CD4-positive, alpha-beta T cell treated with Interleukin-17A for 4 hours (primary cell): ENCODE measurements around the gene MOB2.

Experiments used
- DNase-seq: peaks from one replicate; pipeline ENCODE4 v3.0.0-alpha.2; 2020; ENCODE audit warnings: mixed read lengths

The MOB2 gene, protein sequence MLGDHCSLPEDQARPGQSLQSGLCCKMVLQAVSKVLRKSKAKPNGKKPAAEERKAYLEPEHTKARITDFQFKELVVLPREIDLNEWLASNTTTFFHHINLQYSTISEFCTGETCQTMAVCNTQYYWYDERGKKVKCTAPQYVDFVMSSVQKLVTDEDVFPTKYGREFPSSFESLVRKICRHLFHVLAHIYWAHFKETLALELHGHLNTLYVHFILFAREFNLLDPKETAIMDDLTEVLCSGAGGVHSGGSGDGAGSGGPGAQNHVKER

DNA sequence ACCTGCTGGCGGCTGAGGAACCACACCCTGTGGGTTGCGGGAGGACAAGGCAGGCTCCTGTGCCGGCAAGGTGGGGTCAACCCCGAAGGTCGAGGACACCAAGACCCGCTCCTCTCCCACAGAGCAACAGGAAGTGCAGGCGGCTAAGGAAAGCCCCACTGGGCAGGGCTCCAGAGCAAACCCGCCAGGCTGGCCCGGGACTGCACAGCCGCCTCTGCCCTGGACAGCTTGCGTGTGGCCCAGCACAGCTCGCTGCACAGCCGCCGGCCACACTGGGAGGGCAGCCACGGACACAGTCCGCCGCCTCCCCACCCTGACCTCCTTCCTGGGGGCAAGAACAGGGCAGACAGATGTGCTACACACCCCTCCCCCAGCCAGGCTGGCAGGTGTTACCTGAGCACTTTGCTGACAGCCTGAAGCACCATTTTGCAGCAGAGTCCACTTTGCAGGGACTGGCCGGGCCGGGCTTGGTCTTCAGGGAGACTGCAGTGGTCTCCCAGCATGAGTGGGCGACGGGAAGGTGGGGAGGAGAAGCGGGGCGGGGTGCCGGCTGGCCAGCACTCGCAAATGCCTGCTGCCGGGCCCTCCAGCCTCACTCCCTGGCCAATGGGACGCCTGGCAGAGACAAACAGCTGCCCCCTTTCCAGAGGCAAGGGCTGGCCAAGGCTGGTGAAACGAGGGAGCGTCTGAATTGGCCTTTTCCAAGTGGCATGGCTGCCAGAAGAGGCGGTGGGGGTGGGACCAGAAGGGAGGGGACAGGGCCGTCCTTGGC, at the start of gene MOB2:
Gene MOB2 (minus strand): TSS at position 726 of the 772 bp plus-strand sequence. CDS start 223 bp downstream, at position 503.
- peak; percentile 10 for DNase-seq

DNA sequence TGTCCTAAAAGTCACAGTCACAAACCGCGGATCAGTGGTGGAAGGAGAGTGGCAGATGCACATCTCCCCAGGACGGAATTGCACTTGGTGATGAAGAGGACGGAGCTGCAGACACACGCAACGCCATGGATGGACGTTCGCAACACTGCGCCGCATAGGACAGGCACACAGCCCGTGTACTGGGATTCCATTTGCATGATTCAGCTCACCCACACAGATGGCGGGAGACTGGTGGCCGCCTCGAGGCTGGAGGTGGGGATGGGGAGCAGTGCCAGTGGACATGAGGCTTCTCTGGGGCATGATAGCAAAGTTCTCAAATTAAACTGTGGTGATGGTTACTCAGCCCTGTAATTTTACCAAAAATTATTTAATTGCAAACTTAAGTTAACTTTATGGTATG, 48.1 kb upstream of the MOB2 start:
- no peak for DNase-seq

DNA sequence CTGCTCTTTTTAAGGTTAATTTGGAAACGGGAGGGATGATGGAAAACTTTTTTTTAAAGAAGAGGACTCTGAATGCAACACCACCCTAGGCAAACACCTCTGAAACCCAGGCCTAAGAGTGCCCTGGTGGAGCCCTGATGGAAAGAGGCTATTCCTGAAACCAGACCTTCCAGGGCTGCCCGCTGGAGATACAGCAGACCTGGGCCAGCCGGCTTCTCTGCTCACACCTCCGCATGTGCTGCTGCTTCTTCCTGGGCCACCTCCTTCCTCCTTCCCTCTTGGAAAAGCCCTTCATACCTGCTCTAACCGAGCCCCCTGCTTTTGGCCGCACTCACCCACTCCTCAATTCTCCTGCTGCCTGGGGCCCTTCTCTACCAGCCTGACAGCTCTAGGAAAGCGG, 47.6 kb upstream of the MOB2 start:
- DNase-seq = no peak

DNA sequence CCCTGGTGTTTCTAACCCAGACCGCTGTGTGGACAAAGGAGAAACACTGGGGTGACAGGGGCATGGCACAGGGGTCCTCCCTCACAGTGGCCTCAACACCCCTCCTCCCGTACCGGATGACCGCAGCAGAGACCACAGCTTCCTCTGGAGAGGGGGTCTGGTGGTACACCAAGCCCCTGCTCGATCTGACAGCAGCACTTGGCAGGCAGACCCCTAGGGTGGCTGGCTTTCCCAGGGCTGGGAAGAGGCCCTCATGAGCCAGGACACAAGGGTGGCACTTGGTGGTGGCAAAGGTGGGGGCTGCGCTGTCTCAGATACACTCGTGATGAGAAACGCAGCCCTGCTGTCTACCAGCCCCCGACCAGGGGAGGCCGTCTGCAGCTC, 46.8 kb upstream of the MOB2 start:
- no peak for DNase-seq

DNA sequence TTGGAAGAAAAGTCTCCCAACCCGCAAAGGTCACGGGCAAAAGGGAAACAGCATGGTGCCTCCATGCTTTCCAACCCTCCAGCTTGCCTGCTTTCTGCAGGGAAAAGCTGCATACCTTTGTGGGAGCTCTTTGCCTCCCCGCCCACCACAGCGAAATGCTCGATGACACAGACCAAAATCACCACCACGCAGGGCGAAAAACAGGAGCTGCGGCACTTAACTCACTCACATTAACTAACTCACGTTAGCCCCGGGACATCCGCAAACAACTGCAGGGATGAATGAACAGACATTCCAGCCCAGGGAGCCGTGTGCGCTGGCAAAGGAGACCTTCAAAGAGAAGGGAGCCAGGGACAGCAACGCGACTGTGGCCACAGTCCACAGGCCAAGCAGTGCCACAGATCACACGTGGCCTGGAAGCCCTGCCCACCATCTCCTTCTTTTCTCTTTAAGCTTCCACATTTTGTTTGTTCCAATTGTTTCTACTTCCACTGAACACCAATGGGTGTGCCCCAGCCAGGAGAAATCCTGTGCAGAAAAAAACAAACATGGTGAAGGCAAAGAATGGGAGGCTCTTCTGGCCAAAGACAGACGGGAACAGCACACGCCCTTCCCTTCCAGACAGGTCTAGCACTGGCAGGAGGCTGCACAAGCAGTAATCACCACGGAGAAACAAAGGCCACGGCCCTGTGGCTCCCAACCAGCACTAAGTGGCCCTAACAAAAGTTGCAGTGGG, 46.2 kb upstream of the MOB2 start:
- no peak for DNase-seq

DNA sequence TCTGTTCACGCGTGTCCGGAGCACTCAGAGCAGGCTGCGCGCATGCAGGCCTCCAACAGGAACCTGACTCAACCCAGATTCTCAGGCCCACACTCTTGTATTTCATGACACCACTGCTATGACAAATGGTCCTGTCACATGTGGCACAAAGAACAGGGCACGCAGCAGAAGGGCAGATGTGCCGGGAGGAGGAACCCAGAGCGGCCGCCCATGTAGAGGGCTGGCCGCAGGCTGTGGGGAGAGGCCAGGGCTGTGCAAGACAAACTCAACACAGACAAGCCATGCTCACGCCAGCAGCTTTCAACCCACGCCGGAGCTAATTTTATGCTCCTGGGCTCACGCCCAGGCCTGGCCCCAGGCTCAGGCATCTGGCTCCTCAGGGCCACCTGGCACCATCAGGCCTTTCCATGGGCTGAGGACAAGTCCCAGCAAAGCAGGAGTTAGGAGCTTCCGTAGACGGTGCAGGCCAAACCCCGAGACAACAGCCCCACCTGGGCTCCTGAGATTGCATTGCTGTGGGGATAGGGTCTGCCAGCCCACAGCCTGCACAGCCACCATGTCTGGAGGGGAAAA, 45.5 kb upstream of the MOB2 start:
- no peak for DNase-seq

DNA sequence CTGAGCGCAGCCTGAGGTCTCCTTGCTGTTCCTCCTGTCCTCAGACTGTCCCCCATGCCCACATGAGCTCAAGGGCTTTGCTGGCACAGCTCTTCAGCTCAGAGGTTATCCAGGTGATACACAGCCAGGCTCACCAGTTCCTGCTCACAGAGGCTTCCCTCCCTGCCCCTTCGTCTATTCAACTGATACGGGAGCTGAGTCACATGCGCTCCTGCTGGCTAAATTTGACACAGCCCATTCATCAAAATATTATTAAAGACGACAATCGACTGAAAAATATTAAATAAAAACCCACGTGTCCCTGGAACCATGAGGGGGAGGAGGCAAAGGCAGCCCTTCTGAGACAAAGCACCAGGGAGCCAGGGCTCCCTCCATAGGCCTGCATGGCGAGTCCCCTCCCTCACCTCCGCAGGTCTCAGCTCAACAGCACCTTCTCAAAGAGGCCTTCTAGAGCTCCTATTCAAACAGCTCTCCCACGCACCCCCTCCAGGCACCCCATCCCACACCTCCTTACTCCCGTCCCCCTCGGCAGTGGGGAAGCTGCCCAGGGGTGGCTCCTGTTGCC, 45.0 kb upstream of the MOB2 start:
- DNase-seq = no peak

DNA sequence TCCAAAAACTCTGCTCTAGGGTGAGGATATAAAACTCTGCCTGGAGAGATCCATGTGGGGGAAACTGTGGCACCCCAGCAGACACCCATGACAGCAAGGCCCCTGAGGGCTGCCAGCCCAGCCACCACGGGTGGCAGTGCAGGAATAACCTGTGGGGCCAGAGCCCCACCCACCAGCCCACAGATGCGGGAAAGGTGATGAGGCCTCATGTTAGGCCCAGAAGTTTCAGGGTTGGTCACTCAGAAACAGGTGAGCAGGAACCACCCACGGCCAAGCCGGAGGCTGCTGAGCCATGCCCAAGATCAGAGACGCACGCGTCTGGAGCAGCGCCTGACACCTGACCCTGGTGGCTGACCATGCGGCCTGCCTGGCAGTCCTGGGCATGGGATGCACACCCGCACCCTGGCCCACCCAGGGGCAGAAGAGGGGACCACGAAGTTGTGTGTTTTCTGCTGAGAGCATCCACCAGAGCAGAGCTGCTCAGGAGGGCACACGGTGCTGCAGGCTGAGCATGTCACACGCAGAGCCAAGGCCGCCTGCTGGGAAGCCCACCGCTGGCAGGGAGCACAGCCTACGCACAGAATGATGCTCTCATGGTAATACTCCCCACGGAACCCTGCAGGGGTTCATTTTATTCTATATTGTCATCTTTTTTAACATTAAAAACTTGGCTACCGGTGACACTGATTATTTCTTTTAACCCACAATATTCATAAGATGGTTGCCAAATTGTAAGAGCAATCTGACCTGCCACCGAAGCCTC, 44.3 kb upstream of the MOB2 start:
- no peak for DNase-seq

DNA sequence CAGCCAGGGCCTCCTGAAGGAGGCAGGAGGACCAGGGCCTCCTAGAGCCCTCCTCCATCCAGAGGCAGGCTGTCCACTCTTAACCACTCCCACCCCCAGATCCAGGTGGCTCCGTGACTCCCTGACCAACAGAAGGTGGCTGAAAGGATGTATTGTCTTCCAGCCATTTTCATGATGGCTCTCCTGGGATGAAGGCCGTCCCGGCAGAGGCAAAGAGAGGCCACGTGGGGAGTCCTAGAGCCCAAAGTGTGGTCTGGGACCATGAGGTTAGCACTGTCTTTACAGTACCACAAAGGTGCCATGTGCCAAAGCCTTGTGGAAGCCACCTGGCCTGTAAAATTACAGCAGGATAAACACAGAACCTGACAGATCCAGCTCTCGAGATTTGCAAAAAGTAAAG, 43.2 kb upstream of the MOB2 start:
- no peak for DNase-seq

DNA sequence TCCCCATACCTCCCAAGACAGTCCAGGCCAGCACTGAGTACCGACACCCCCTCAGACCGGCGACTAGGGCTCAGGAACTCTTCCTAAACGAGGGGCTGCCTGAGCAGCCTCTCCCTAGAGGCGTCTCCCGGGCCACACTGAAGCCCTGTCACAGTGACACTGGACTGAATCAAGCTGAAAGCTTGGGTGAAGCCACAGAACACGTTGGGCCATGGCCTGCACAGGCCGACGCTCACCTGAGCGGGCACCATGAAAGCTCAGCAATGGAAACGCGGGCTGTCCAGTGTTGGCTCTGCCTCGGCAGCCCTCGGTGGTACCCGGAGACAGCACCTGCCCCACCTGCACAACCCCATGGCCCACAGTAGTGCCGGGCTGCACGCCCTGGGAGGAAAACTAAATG, 42.7 kb upstream of the MOB2 start:
- no peak for DNase-seq

DNA sequence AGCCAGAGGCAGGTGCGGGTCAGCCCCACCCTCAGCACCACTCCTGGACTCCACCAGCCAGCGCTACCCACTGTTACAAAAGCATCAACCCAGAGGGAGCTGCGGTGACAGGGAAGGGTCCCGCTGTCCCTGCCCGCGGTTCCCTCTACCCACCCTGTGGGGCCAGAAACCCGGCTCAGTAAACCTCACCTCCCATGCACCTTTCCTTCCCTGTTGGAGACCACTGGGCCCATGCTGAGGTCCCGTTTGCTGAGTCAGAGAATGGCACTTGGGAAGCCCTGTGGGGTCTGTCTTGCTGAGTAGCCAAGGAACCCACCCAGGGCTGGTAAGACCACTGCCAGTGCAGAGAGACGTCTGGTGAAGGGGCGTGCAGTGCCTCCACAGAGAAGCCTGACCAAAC, 42.1 kb upstream of the MOB2 start:
- DNase-seq = no peak

DNA sequence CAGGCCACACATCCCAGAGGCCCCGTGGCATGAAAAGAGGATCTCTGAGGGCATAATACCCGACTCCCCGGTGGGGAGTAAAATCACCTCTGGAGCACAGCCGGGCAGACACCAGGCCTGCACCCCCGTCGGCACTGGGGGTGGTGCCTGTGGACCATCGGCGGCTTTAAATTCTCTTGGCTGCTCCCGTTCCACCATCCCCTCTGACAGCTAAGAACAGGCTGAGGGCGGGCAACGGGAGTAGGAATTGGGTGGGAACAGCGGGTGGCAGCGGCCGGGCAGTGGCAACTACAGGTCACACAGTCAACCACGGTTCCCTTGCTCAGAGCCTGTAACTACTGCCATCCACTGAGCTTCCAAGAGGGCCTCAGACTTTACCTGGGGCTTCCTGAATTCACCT, 40.2 kb upstream of the MOB2 start:
- no peak for DNase-seq

DNA sequence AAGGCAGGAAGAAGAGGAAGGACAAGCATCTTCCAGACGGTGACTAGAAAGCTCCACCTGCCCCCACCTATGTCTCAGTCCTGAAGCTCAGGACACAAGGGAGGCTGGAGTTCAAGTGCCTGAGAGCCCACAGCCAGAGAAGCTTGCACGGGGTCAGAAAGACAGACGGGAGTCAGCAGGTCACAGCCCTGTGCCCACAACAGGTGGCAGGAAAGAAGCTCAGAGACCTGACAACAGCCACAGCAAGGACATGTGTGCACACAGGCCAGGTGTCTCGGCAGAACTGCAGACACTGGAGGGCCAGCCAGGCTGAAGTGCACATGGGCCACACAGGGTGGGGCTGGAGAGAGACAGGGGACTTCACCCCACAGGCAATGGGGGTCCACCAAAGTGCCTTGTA, 37.2 kb upstream of the MOB2 start:
- DNase-seq = no peak

DNA sequence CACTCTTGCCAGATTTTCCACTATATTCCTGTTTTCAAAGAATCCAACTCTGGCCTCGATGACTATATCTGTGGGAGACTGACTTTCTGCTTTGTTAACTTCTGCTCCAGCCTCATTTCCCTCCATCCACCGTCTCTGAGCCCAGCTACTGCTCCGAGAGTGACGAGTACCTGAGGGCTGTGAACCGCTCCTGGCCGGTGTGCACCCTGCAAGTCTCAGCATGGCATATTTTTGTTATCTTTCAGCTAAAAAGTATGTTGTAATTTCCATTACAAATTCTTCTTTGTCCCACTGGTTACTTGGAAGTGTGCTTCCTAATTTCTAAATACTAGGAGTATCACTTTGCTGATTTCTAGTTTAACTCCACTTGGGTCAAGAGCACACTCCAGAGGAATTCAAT, 36.5 kb upstream of the MOB2 start:
- no peak for DNase-seq

DNA sequence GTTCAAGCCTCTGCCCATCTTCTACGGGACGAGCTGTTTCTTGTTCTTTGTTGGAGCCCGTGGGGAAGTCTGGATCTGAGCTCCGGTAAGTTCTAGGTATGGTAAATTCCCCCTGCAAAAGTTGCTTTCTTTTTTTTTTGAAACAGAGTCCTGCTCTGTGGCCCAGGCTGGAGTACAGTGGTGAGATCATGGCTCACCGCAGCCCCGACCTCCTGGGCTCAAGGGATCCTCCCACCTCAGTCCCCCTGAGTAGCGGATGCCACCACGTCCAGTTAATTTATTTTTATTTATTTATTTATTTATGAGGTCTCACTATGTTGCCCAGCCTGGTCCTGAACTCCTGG, 35.5 kb upstream of the MOB2 start:
- DNase-seq = no peak

DNA sequence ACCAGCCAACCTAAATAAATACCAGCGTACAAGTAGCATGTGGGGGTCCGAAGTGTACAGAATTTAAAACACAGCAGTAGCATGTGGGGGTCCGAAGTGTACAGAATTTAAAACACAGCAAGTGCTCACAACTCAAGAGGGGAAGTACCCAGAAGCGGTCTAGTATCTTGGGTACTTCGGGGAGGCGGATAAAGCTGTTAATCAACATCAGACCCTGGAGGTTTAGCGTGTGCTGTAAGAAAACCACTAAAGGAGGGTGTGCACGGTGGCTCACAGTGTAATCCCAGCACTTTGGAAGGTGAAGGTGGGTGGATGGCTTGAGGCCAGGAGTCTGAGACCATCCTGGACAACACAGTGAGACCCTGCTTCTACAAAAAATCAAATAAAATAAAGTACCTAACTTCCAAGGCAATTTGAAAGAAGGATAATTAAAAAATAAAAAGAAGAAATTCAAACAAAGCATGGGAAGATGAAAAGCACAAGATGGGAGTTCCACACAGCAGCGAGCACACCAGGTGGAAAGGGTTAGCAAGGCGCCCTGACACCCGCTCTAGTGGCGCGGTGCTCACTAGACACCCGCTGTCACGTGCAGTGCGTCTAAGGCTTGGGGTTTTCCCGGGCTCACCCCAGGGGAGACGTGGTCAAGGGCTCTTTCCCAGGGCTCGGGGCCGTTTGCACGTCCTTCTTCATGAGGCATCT, 35.0 kb upstream of the MOB2 start:
- DNase-seq = no peak

DNA sequence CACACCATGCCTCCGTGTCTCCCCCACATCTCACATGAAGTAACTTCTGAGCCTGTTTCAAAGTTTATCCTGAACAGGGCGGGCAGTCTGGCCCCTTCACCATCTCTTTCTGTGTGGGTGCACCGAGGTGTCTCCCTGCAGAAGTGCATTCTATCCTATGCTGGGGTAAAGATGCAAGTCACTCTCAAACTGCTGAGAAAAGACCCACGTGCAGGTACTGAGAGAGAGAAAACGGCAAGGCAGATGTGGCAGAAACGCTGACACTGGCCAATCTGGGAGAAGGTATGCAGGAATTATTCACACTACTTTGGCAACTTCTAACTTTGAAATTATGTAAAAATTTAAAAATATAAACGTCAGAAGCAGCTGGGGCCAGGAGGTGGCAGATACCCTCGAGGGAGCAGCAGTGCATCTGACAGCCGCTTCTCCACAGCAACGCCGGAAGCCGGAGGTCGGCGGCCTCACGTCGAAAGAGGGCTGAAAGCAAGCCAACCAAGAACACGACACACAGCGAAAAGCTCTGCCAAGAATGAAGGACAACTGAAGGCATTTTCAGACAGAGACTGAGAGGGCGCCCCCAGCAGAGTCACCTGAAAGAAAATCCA, 34.2 kb upstream of the MOB2 start:
- no peak for DNase-seq

DNA sequence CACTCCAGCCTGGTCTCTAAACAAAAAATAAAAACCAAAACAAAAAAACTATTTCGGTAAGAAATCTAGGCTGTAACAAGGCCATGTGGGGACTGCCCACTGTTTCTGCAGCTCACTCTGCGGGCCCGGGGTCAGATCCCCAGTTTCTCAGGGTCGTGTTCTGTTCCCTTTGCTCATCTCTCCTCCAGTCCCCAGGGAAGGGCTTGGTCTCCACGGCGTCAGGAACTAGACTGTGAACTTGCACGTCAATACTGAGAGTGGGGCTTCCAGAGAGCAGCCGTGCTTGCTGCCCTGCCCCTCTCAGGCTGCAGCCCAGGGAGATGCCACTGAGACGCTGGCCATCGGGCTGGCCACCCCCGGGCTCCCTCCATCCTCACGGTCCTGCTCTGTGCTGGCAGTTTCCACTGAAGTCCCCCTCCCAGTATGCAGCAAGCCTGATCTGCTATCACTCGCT, 33.7 kb upstream of the MOB2 start:
- DNase-seq = no peak

DNA sequence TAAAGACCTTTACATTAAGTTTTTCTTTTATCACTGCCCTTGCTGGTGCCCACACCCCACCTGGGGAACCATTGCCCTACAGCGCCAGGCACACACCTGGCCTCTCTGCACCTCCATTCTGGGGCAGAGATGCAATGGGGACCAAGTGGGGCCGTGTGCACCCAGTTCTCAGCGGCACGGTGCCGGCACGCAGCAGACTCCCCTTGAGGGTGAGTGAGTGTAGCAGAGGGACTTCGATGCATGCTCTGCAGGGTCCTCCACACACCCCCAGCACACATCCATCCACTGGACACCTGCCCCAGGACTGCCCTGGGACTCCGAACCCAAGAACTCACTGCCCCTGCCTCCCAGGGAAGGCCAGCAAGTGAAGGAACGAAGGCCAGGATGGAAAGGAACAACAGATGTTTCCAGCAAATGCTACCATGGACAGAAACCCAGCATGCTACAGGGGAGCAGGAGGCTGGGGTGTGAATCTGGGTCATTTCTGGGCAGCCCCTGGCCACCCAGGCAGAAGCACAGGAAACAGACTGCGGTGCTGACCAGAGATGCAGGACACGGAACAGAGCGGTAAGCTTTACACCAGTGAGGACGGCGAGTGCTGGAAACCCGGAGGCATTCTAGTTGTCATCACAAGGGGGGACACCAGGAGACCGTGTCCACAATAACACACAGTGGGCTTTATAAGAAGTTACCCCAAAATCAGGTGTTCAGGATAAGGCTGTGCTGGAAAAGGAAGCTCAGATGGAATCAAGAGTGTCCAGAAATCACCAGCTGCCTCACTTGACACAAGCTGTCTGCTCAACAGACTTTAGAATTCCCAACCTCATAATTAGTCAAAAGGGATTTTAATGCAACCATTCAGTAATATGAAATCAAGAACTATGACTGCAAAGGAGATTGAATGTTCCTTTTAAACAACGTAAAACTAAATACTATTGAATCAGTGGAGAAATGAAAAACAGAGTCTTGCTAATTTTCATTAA, 32.7 kb upstream of the MOB2 start:
- no peak for DNase-seq

DNA sequence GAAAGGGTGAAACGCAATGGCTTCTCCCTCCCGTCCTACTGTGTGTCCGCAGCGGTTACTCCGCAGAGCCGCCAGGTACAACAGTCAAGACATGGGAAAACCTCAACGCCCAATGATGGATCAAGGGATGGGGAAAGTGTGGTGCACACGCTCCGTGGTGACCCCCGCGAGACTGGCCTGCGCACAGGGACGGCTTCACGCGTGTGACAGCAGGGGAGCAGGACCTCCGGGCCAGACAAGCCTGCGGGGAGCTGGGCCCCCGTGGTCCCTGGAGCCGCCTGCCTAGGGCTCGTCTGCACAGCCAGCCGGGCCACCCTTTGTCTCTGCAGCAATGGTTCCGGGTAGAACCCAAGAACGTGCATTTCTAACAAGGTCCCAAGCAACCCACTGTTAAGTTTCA, 31.7 kb upstream of the MOB2 start:
- DNase-seq = no peak
